ENCODE data around the gene DLG2.
"Not testable (repeated sequence)": the region's sequence is repeated elsewhere in the genome, so short reads cannot be mapped to it uniquely, and the experiment has no call there.

The DLG2 gene

GRCh38 chr11:85349539-85349938 is 277.6 kb downstream of the DLG2 start:
- not testable (repeated sequence) for H3K4me3 ChIP-seq (ENCODE audit: low read depth, low read length)

GRCh38 chr11:85348945-85349344 is 278.2 kb downstream of the DLG2 start:
- no peak overlapping the region for H3K4me3 ChIP-seq (ENCODE audit: low read depth, low read length)

GRCh38 chr11:85347291-85347690 is 279.9 kb downstream of the DLG2 start:
- H3K4me3 ChIP-seq (ENCODE audit: low read depth, low read length): no peak overlapping the region

GRCh38 chr11:85346484-85346883 is 280.7 kb downstream of the DLG2 start:
- no peak overlapping the region for H3K4me3 ChIP-seq (ENCODE audit: low read depth, low read length)

- H3K4me3 ChIP-seq (ENCODE audit: low read depth, low read length): not testable (repeated sequence)
These were observed 286.3 kb downstream of the DLG2 start for GRCh38 chr11:85340846-85341245.

GRCh38 chr11:85318573-85318972 is 308.6 kb downstream of the DLG2 start:
- H3K4me3 ChIP-seq (ENCODE audit: low read depth, low read length): no peak overlapping the region

GRCh38 chr11:85316967-85317366 is 310.2 kb downstream of the DLG2 start:
- no peak overlapping the region for H3K4me3 ChIP-seq (ENCODE audit: low read depth, low read length)

- H3K4me3 ChIP-seq (ENCODE audit: low read depth, low read length): no peak overlapping the region
These were observed 313.4 kb downstream of the DLG2 start for GRCh38 chr11:85313741-85314140.

- no peak overlapping the region for H3K4me3 ChIP-seq (ENCODE audit: low read depth, low read length)
These were observed 316.7 kb downstream of the DLG2 start for GRCh38 chr11:85310479-85310878.

- no peak overlapping the region for H3K4me3 ChIP-seq (ENCODE audit: low read depth, low read length)
These were observed 319.8 kb downstream of the DLG2 start for GRCh38 chr11:85307366-85307765.

GRCh38 chr11:85301895-85302678 is 325.1 kb downstream of the DLG2 start:
- H3K4me3 ChIP-seq (ENCODE audit: low read depth, low read length): no peak overlapping the region

GRCh38 chr11:85299258-85299942 is 327.7 kb downstream of the DLG2 start:
- H3K4me3 ChIP-seq (ENCODE audit: low read depth, low read length): no peak overlapping the region

- no peak overlapping the region for H3K4me3 ChIP-seq (ENCODE audit: low read depth, low read length)
These were observed 331.4 kb downstream of the DLG2 start for GRCh38 chr11:85295694-85296271.

GRCh38 chr11:85281550-85281949 is 345.6 kb downstream of the DLG2 start:
- no peak overlapping the region for H3K4me3 ChIP-seq (ENCODE audit: low read depth, low read length)

- no peak overlapping the region for H3K4me3 ChIP-seq (ENCODE audit: low read depth, low read length)
These were observed 347.9 kb downstream of the DLG2 start for GRCh38 chr11:85279267-85279666.

- H3K4me3 ChIP-seq (ENCODE audit: low read depth, low read length): no peak overlapping the region
These were observed 349.5 kb downstream of the DLG2 start for GRCh38 chr11:85277693-85278092.

GRCh38 chr11:85276332-85276731 is 350.8 kb downstream of the DLG2 start:
- H3K4me3 ChIP-seq (ENCODE audit: low read depth, low read length): no peak overlapping the region

GRCh38 chr11:85270315-85270714 is 356.8 kb downstream of the DLG2 start:
- not testable (repeated sequence) for H3K4me3 ChIP-seq (ENCODE audit: low read depth, low read length)

- H3K4me3 ChIP-seq (ENCODE audit: low read depth, low read length): no peak overlapping the region
These were observed 358.0 kb downstream of the DLG2 start for GRCh38 chr11:85269109-85269508.

- H3K4me3 ChIP-seq (ENCODE audit: low read depth, low read length): no peak overlapping the region
These were observed 360.5 kb downstream of the DLG2 start for GRCh38 chr11:85266646-85267045.

GRCh38 chr11:85263328-85263727 is 363.8 kb downstream of the DLG2 start:
- no peak overlapping the region for H3K4me3 ChIP-seq (ENCODE audit: low read depth, low read length)

GRCh38 chr11:85257837-85258236 is 369.3 kb downstream of the DLG2 start:
- no peak overlapping the region for H3K4me3 ChIP-seq (ENCODE audit: low read depth, low read length)
